ENCODE measurements around the gene MCF2L.
A peak's percentile ranks its signal among the peaks of the same experiment; 100 is the strongest.

The MCF2L gene

GRCh38 chr13:113061271-113061625 is 92.2 kb downstream of the MCF2L start:
- TF ChIP-seq CTCF (IDR thresholded peaks at IDR 0.05; ENCODE audit: control insufficient read depth, insufficient read depth, low read depth, low read length, missing control alignments), result no peak
- no peak overlapping the region for H3K4me3 ChIP-seq (ENCODE audit: control insufficient read depth, low read depth, low read length)
- no peak for DNase-seq (ENCODE audit: low read depth)

GRCh38 chr13:113061796-113062425 is 92.9 kb downstream of the MCF2L start:
- TF ChIP-seq CTCF (IDR thresholded peaks at IDR 0.05; ENCODE audit: control insufficient read depth, insufficient read depth, low read depth, low read length, missing control alignments), result no peak
- H3K4me3 ChIP-seq (ENCODE audit: control insufficient read depth, low read depth, low read length), result no peak overlapping the region
- DNase-seq (ENCODE audit: low read depth), result no peak

GRCh38 chr13:113062691-113063090 is 93.7 kb downstream of the MCF2L start:
- H3K4me3 ChIP-seq (ENCODE audit: control insufficient read depth, low read depth, low read length), result no peak overlapping the region
- TF ChIP-seq CTCF (IDR thresholded peaks at IDR 0.05; ENCODE audit: control insufficient read depth, insufficient read depth, low read depth, low read length, missing control alignments), result no peak
- DNase-seq (ENCODE audit: low read depth), result no peak

- no peak for TF ChIP-seq CTCF (IDR thresholded peaks at IDR 0.05; ENCODE audit: control insufficient read depth, insufficient read depth, low read depth, low read length, missing control alignments)
- no peak for DNase-seq (ENCODE audit: low read depth)
- H3K4me3 ChIP-seq (ENCODE audit: control insufficient read depth, low read depth, low read length), result no peak overlapping the region
These were observed 94.1 kb downstream of the MCF2L start for GRCh38 chr13:113063091-113063491.

- no peak for DNase-seq (ENCODE audit: low read depth)
- no peak for TF ChIP-seq CTCF (IDR thresholded peaks at IDR 0.05; ENCODE audit: control insufficient read depth, insufficient read depth, low read depth, low read length, missing control alignments)
- H3K4me3 ChIP-seq (ENCODE audit: control insufficient read depth, low read depth, low read length), result no peak overlapping the region
These were observed 95.1 kb downstream of the MCF2L start for GRCh38 chr13:113064000-113064533.

- peak; percentile 28 for DNase-seq (ENCODE audit: low read depth)
- no peak overlapping the region for H3K4me3 ChIP-seq (ENCODE audit: control insufficient read depth, low read depth, low read length)
- TF ChIP-seq CTCF (IDR thresholded peaks at IDR 0.05; ENCODE audit: control insufficient read depth, insufficient read depth, low read depth, low read length, missing control alignments), result no peak
These were observed 95.8 kb downstream of the MCF2L start for GRCh38 chr13:113064534-113065405.
